ENCODE measurements around the gene TNFRSF1B.

DNA sequence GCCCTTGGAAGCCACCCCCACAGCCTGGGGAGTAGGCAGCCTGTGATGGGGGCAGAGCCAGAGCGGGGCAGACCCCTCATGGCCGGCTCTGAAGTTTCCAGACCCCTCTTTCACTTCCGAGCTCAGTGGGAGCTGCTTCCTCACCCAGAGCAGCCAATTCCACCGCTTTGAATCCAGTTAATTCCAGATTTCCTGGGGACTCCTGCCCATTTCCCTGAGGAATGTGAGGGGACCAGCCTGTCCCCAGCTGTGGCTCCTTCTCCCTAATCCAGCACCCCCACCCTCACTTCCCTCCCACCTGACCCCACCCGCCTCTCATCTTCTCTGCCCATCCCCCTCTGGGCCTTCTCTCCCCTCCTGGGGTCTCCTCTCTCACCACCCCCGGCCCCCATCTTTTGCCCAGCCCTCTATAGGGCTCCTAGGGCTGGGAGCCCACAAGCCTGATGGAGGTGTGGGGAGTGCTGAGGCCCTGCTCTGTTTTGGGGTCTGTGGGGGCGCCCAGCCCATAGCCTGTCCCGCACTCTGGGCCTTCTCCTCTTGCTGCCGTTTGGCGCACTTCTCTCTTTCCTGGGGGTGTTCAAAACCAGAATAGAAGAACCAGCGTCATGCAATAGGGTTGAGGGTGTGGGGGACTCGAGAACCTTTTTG, 26.2 kb upstream of the TNFRSF1B start:
- no peak for TF ChIP-seq EZH2 (IDR thresholded peaks at IDR 0.05; ENCODE audit: borderline replicate concordance, low read depth, low read length, severe bottlenecking)
- TF ChIP-seq, protein P1, sequence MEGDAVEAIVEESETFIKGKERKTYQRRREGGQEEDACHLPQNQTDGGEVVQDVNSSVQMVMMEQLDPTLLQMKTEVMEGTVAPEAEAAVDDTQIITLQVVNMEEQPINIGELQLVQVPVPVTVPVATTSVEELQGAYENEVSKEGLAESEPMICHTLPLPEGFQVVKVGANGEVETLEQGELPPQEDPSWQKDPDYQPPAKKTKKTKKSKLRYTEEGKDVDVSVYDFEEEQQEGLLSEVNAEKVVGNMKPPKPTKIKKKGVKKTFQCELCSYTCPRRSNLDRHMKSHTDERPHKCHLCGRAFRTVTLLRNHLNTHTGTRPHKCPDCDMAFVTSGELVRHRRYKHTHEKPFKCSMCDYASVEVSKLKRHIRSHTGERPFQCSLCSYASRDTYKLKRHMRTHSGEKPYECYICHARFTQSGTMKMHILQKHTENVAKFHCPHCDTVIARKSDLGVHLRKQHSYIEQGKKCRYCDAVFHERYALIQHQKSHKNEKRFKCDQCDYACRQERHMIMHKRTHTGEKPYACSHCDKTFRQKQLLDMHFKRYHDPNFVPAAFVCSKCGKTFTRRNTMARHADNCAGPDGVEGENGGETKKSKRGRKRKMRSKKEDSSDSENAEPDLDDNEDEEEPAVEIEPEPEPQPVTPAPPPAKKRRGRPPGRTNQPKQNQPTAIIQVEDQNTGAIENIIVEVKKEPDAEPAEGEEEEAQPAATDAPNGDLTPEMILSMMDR (IDR thresholded peaks at IDR 0.05; ENCODE audit: borderline replicate concordance, extremely low read depth, low read length, poor library complexity, severe bottlenecking) = no peak

Data from DND-41 (cell line).